CD14-positive monocyte (primary cell): ENCODE measurements around the gene KIF25. TPM values are rescaled to one million over a fixed set of nuclear protein-coding genes. Genes with fewer than 3 reads are reported as not detected.

ENCODE experiments used
- DNase-seq, 3 donors: peaks; one replicate each; pipeline ENCODE4 v3.0.0-alpha.2; 2011 to 2022
- H2AFZ ChIP-seq: 2 replicates; pipeline ENCODE4 v1.6.0; 2012; ENCODE audit warnings: mild to moderate bottlenecking, low read depth, low read length, inconsistent platforms; ENCODE audit not compliant: insufficient read depth, poor library complexity, severe bottlenecking
- H3K27ac ChIP-seq, 2 donors: 1 replicate in 1 of 2; 2 replicates in 1 of 2; pipeline ENCODE4 v1.5.1; 2012 to 2013; ENCODE audit warnings: low read length in 2 of 2, control low read depth in 1 of 2, inconsistent platforms in 1 of 2, low read depth in 1 of 2, mild to moderate bottlenecking in 1 of 2
- H3K27me3 ChIP-seq, 2 donors: one replicate each; pipeline versions ENCODE4 v1.6.0 to v1.6.1; 2011 to 2013; ENCODE audit warnings: low read length in 2 of 2; ENCODE audit not compliant: control insufficient read depth in 2 of 2, insufficient read depth in 2 of 2
- H3K36me3 ChIP-seq, 2 donors: replicated peaks in 1 of 2; 1 replicate in 1 of 2; 2 replicates in 1 of 2; pipeline versions ENCODE4 v1.5.1 to v1.6.1; 2012 to 2013; ENCODE audit warnings: low read length in 2 of 2, control low read depth in 1 of 2, inconsistent platforms in 1 of 2, mild to moderate bottlenecking in 1 of 2; ENCODE audit not compliant: insufficient read depth in 2 of 2, control insufficient read depth in 1 of 2
- H3K4me1 ChIP-seq, 2 donors: 1 replicate in 1 of 2; 2 replicates in 1 of 2; pipeline versions ENCODE4 v1.5.1 to v1.6.1; 2012 to 2013; ENCODE audit warnings: low read length in 2 of 2, control low read depth in 1 of 2, inconsistent platforms in 1 of 2, mild to moderate bottlenecking in 1 of 2, moderate library complexity in 1 of 2; ENCODE audit not compliant: insufficient read depth in 2 of 2, control insufficient read depth in 1 of 2
- H3K4me2 ChIP-seq: replicated peaks from 2 replicates; pipeline ENCODE3; 2012; ENCODE audit warnings: low read length, moderate library complexity, mild to moderate bottlenecking; ENCODE audit not compliant: poor library complexity, severe bottlenecking; ENCODE audit errors: extremely low read depth
- H3K4me3 ChIP-seq, 3 experiments: fragments of 200-600 bp in 1 of 3; sonication (generic) in 1 of 3; replicated peaks in 1 of 3; 1 replicate in 2 of 3; 2 replicates in 1 of 3; pipeline ENCODE4 v1.5.1; 2011 to 2013; ENCODE audit warnings: low read length in 3 of 3, mild to moderate bottlenecking in 3 of 3, control low read depth in 2 of 3, low read depth in 2 of 3, inconsistent platforms in 1 of 3, moderate library complexity in 1 of 3
- H3K79me2 ChIP-seq: 2 replicates; pipeline ENCODE4 v1.6.0; 2012; ENCODE audit warnings: mild to moderate bottlenecking, control low read depth, inconsistent platforms, low read length, moderate library complexity; ENCODE audit not compliant: insufficient read depth
- H3K9ac ChIP-seq: 2 replicates; pipeline ENCODE4 v1.6.0; 2017; ENCODE audit warnings: low read length, mild to moderate bottlenecking; ENCODE audit not compliant: insufficient read depth, poor library complexity, severe bottlenecking
- H3K9me3 ChIP-seq, 2 donors: replicated peaks in 1 of 2; 1 replicate in 1 of 2; 2 replicates in 1 of 2; pipeline versions ENCODE4 v1.5.1 to v1.6.1; 2012 to 2013; ENCODE audit warnings: low read length in 2 of 2, control low read depth in 1 of 2; ENCODE audit not compliant: control insufficient read depth in 1 of 2, insufficient read depth in 1 of 2
- H4K20me1 ChIP-seq: 2 replicates; pipeline ENCODE4 v1.6.0; 2012; ENCODE audit warnings: mild to moderate bottlenecking, low read length, control low read depth, moderate library complexity; ENCODE audit not compliant: insufficient read depth
- H3K27ac Mint-ChIP-seq, 7 donors: one replicate each; pipeline ENCODE4 v1.8.0; 2020; ENCODE audit warnings: mild to moderate bottlenecking in 7 of 7, mixed read lengths in 7 of 7, moderate library complexity in 6 of 7, inconsistent platforms in 2 of 7
- H3K27me3 Mint-ChIP-seq, 3 donors: one replicate each; pipeline ENCODE4 v1.8.0; 2021 to 2022; ENCODE audit warnings: low read depth in 3 of 3, mild to moderate bottlenecking in 3 of 3, mixed read lengths in 3 of 3, moderate library complexity in 3 of 3, inconsistent platforms in 1 of 3
- H3K36me3 Mint-ChIP-seq, 2 donors: one replicate each; pipeline ENCODE4 v1.8.0; 2020; ENCODE audit warnings: mixed read lengths in 2 of 2, inconsistent platforms in 1 of 2, mild to moderate bottlenecking in 1 of 2
- H3K4me1 Mint-ChIP-seq: one replicate; pipeline ENCODE4 v1.8.0; 2020; ENCODE audit warnings: mild to moderate bottlenecking, mixed read lengths
- H3K4me3 Mint-ChIP-seq, 2 donors: one replicate each; pipeline ENCODE4 v1.8.0; 2020; ENCODE audit warnings: mild to moderate bottlenecking in 2 of 2, mixed read lengths in 2 of 2, moderate library complexity in 1 of 2
- H3K9me3 Mint-ChIP-seq, 7 donors: one replicate each; pipeline ENCODE4 v1.8.0; 2020 to 2022; ENCODE audit warnings: mixed read lengths in 7 of 7, mild to moderate bottlenecking in 6 of 7, moderate library complexity in 6 of 7, inconsistent platforms in 2 of 7
- CTCF ChIP-seq: fragments of 200-600 bp; IDR thresholded peaks from one replicate; pipeline ENCODE4 v1.8.0; 2022; ENCODE audit warnings: antibody characterized with exemption, mild to moderate bottlenecking
- WGBS: methylation state at CpG from one replicate; pipeline ENCODE4 v1.1.5; 2013; ENCODE audit warnings: missing lambda C conversion rate; ENCODE audit not compliant: insufficient coverage; 5-methylcytosine and 5-hydroxymethylcytosine counted together
- intact Hi-C, 2 donors: fragments of 100-400 bp; cut with micrococcal nuclease; formaldehyde crosslinking; loops; one replicate each; pipeline versions ENCODE4 v1.15.0 to v1.15.1; 2023
- polyA plus RNA-seq, 3 donors: library from polyadenylated mRNA; depleted of rRNA in 1 of 3; unstranded in 2 of 3; stranded (reverse) in 1 of 3; fragments of 300-500 nt in 2 of 3; fragments of >200 nt in 1 of 3; fragmentation: Illumina TruSeq in 2 of 3; gene quantifications; 1 replicate in 2 of 3; 2 replicates in 1 of 3; pipeline ENCODE4 v1.2.3, GENCODE V29; 2012 to 2021

KIF25 gene
- polyA plus RNA-seq, 3 donors = not detected

- no peak for TF ChIP-seq CTCF
- 96% methylated on average over 5 of the region's 10 CpGs for WGBS
- no peaks in the 10 kb centered on the region for H3K79me2 ChIP-seq
- H3K27ac Mint-ChIP-seq = no peak overlapping the region
- intact Hi-C loops = no loop called here
- peaks cover 0 to 4% (median 3%) of the 10 kb centered on the region in 3 donors for H3K27me3 Mint-ChIP-seq
- H3K4me2 ChIP-seq = no peak overlapping the region
- no peak for DNase-seq
- no peak overlapping the region for H3K9ac ChIP-seq
- H3K4me1 ChIP-seq = no peaks in the 10 kb centered on the region
- no peak overlapping the region for H3K4me3 Mint-ChIP-seq
- H3K36me3 ChIP-seq = no peaks in the 10 kb centered on the region
- no peaks in the 10 kb centered on the region for H3K36me3 Mint-ChIP-seq
- H3K9me3 ChIP-seq = peaks cover 0 to 8% of the 10 kb centered on the region in 2 donors
- no peaks in the 10 kb centered on the region for H3K4me1 Mint-ChIP-seq
- no peaks in the 10 kb centered on the region for H4K20me1 ChIP-seq
- H3K4me3 ChIP-seq = no peak overlapping the region
- no peak overlapping the region for H3K27ac ChIP-seq
- no peak overlapping the region for H2AFZ ChIP-seq
- H3K9me3 Mint-ChIP-seq = peaks cover 0 to 2% (median 0%) of the 10 kb centered on the region in 7 donors
- H3K27me3 ChIP-seq = no peaks in the 10 kb centered on the region
Observed at GRCh38 chr6:167972193-167972592, 25.3 kb upstream of the KIF25 start.

GRCh38 chr6:167973148-167973885, 24.2 kb upstream of the KIF25 start:
- Mint-ChIP-seq H3K27ac (no peak overlapping the region), H3K27me3 (peaks cover 0 to 4% (median 3%) of the 10 kb centered on the region in 3 donors), H3K36me3 (no peaks in the 10 kb centered on the region), H3K4me1 (no peaks in the 10 kb centered on the region), H3K9me3 (peaks cover 2 to 8% (median 4%) of the 10 kb centered on the region in 7 donors), H3K4me3 (no peak overlapping the region)
- H3K9me3 ChIP-seq = peaks cover 0 to 16% of the 10 kb centered on the region in 2 donors
- H3K4me1 ChIP-seq = no peaks in the 10 kb centered on the region
- H3K4me3 ChIP-seq = no peak overlapping the region
- no peak for DNase-seq
- no peaks in the 10 kb centered on the region for H4K20me1 ChIP-seq
- H2AFZ ChIP-seq = no peak overlapping the region
- TF ChIP-seq CTCF = no peak
- no peaks in the 10 kb centered on the region for H3K79me2 ChIP-seq
- no peak overlapping the region for H3K27ac ChIP-seq
- no peak overlapping the region for H3K9ac ChIP-seq
- intact Hi-C loops = no loop called here
- no peak overlapping the region for H3K4me2 ChIP-seq
- H3K36me3 ChIP-seq = no peaks in the 10 kb centered on the region
- 79% methylated on average over 5 of the region's 9 CpGs for WGBS
- H3K27me3 ChIP-seq = no peaks in the 10 kb centered on the region
